HPDE6-E6E7 (cell line): Measurements from ENCODE around the gene HIRIP3.

Source experiments
- DNase-seq: peaks from one replicate; pipeline ENCODE4 v3.0.0; 2011; ENCODE audit warnings: missing footprints; ENCODE audit errors: extremely low spot score

Gene HIRIP3

GRCh38 chr16:29983420-29984136 lies 11.8 kb downstream of the HIRIP3 start:
- no peak for DNase-seq

GRCh38 chr16:29982560-29983419 lies 12.6 kb downstream of the HIRIP3 start:
- DNase-seq, result no peak

- DNase-seq, result no peak
Observed at GRCh38 chr16:29978564-29979270, 16.7 kb downstream of the HIRIP3 start.

- DNase-seq, result no peak
Observed at GRCh38 chr16:29978081-29978480, 17.3 kb downstream of the HIRIP3 start.

- DNase-seq, result no peak
Observed at GRCh38 chr16:29977063-29977825, 18.2 kb downstream of the HIRIP3 start.

GRCh38 chr16:29975811-29976511 lies 19.5 kb downstream of the HIRIP3 start:
- no peak for DNase-seq

- no peak for DNase-seq
Observed at GRCh38 chr16:29975134-29975538, 20.3 kb downstream of the HIRIP3 start.

- no peak for DNase-seq
Observed at GRCh38 chr16:29974291-29975133, 20.9 kb downstream of the HIRIP3 start.

- peak; percentile 99 for DNase-seq
Observed at GRCh38 chr16:29973384-29974246, 21.8 kb downstream of the HIRIP3 start, which contains the start of gene TAOK2. TAOK2 (plus strand) TSS chr16:29973868; CDS start chr16:29977773, 3,905 bp downstream.

GRCh38 chr16:29972992-29973383 lies 22.4 kb downstream of the HIRIP3 start:
- no peak for DNase-seq

- no peak for DNase-seq
Observed at GRCh38 chr16:29972500-29972899, 22.9 kb downstream of the HIRIP3 start.

- no peak for DNase-seq
Observed at GRCh38 chr16:29971304-29971703, 24.1 kb downstream of the HIRIP3 start.

- DNase-seq, result no peak
Observed at GRCh38 chr16:29968205-29968604, 27.2 kb downstream of the HIRIP3 start.

GRCh38 chr16:29963021-29963743 lies 32.2 kb downstream of the HIRIP3 start:
- no peak for DNase-seq

GRCh38 chr16:29962344-29962994 lies 32.9 kb downstream of the HIRIP3 start:
- DNase-seq, result peak; percentile 27

- DNase-seq, result peak; percentile 93
Observed at GRCh38 chr16:29961479-29962343, 33.7 kb downstream of the HIRIP3 start, which contains the start of gene TMEM219. TMEM219 (plus strand) TSS chr16:29962079; CDS start chr16:29963144, 1,065 bp downstream.

GRCh38 chr16:29961127-29961478 lies 34.3 kb downstream of the HIRIP3 start:
- DNase-seq, result no peak
